Caco-2 (cell line): Measurements from ENCODE around the gene PPA1. TPM values are rescaled to one million over a fixed set of nuclear protein-coding genes. Genes with fewer than 3 reads are reported as not detected.
"Not testable (repeated sequence)": the region's sequence is repeated elsewhere in the genome, so short reads cannot be mapped to it uniquely, and the experiment has no call there.

ENCODE experiments used
- BruUV-seq: library from RNA; stranded (reverse); fragments of 400-500 nt; replicated peaks from 2 replicates; lab custom pipeline; 2021; lab: Mats Ljungman, UMichigan
- CTCF ChIA-PET: fragments of 300-600 bp; sonication (Branson Sonifier 250); formaldehyde crosslinking; loops from one replicate; lab custom pipeline; 2022; ENCODE audit warnings: antibody characterized with exemption; lab: Charles Lee
- POLR2A ChIA-PET: fragments of 300-600 bp; sonication (Branson Sonifier 250); formaldehyde crosslinking; loops from one replicate; lab custom pipeline; 2022; ENCODE audit warnings: antibody characterized with exemption; lab: Charles Lee
- DNase-seq, 2 experiments: peaks; one replicate each; pipeline versions ENCODE4 v3.0.0 to v3.0.0-alpha.2; 2020 to 2022
- H3K27me3 ChIP-seq: replicated peaks from 2 replicates; pipeline ENCODE4 v1.6.0; 2011; ENCODE audit warnings: low read length; ENCODE audit not compliant: control insufficient read depth, insufficient read depth
- H3K36me3 ChIP-seq: 2 replicates; pipeline ENCODE4 v1.5.1; 2011; ENCODE audit warnings: low read length; ENCODE audit not compliant: control insufficient read depth, insufficient read depth
- H3K4me1 ChIP-seq: fragments of 250-450 bp; sonication (Bioruptor Pico); 2 replicates; pipeline ENCODE4 v1.5.1; 2020; ENCODE audit warnings: mild to moderate bottlenecking
- H3K4me3 ChIP-seq: 2 replicates; pipeline ENCODE4 v1.5.1; 2011; ENCODE audit warnings: low read depth, mild to moderate bottlenecking, control low read depth, low read length
- H3K9me3 ChIP-seq: fragments of 250-450 bp; sonication (Bioruptor Pico); 2 replicates; pipeline ENCODE4 v1.5.1; 2020; ENCODE audit warnings: mild to moderate bottlenecking, moderate library complexity
- H3K27ac Mint-ChIP-seq: one replicate; pipeline ENCODE4 v1.8.0; 2022; ENCODE audit warnings: mixed read lengths; ENCODE audit not compliant: unreplicated experiment
- H3K27me3 Mint-ChIP-seq: one replicate; pipeline ENCODE4 v1.8.0; 2022; ENCODE audit warnings: mixed read lengths; ENCODE audit not compliant: insufficient read depth, unreplicated experiment
- H3K36me3 Mint-ChIP-seq: one replicate; pipeline ENCODE4 v1.8.0; 2022; ENCODE audit warnings: mild to moderate bottlenecking, mixed read lengths; ENCODE audit not compliant: insufficient read depth, unreplicated experiment
- H3K4me1 Mint-ChIP-seq: one replicate; pipeline ENCODE4 v1.8.0; 2022; ENCODE audit warnings: low read depth, mixed read lengths; ENCODE audit not compliant: unreplicated experiment
- H3K4me3 Mint-ChIP-seq: one replicate; pipeline ENCODE4 v1.8.0; 2022; ENCODE audit warnings: mild to moderate bottlenecking, moderate library complexity, mixed read lengths; ENCODE audit not compliant: unreplicated experiment
- H3K9me3 Mint-ChIP-seq: one replicate; pipeline ENCODE4 v1.8.0; 2022; ENCODE audit warnings: mixed read lengths; ENCODE audit not compliant: unreplicated experiment
- intact Hi-C: fragments of 100-400 bp; cut with micrococcal nuclease; formaldehyde crosslinking; loops from one replicate; pipeline ENCODE4 v1.10.0; 2022; ENCODE audit not compliant: unreplicated experiment
- total RNA-seq: library from RNA; stranded (reverse); gene quantifications from 2 replicates; pipeline ENCODE4 v1.2.3, GENCODE V29; 2022
- TF ChIP-seq, protein P1 (sequence below), 2 experiments: fragments of 200-600 bp in 1 of 2; IDR thresholded peaks; 1 replicate in 1 of 2; 2 replicates in 1 of 2; pipeline versions ENCODE4 v1.5.1 to v1.8.0; 2011 to 2022; ENCODE audit warnings: antibody characterized with exemption in 1 of 2, control low read depth in 1 of 2, inconsistent platforms in 1 of 2, low read depth in 1 of 2, low read length in 1 of 2, mild to moderate bottlenecking in 1 of 2, moderate library complexity in 1 of 2; ENCODE audit not compliant: insufficient read depth in 1 of 2, severe bottlenecking in 1 of 2, unreplicated experiment in 1 of 2

PPA1 gene
- total RNA-seq, 1 experiment from 2014 or later = 350 TPM

DNA sequence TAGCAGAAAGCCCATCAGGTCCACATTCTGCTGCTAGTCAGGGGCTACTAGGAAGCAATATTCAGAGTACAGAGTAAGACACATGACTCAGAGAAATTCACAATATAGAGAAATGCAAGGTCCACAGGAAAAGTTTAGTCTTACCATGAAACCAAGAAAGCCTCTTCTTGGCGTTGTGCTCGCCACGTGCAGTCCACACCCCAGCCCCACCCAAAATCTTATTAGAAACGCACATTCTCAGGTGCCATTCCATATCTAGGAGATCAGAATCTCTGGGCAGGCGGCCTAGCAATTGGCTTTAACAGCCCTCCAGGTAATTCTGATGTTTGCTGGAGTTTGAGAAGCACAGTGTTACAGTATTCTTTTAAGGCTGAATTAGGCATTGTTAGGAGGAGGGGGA lies 47.1 kb downstream of the PPA1 start:
- H3K4me3 Mint-ChIP-seq = no peak overlapping the region
- no peak overlapping the region for H3K27ac Mint-ChIP-seq
- TF ChIP-seq, protein P1, sequence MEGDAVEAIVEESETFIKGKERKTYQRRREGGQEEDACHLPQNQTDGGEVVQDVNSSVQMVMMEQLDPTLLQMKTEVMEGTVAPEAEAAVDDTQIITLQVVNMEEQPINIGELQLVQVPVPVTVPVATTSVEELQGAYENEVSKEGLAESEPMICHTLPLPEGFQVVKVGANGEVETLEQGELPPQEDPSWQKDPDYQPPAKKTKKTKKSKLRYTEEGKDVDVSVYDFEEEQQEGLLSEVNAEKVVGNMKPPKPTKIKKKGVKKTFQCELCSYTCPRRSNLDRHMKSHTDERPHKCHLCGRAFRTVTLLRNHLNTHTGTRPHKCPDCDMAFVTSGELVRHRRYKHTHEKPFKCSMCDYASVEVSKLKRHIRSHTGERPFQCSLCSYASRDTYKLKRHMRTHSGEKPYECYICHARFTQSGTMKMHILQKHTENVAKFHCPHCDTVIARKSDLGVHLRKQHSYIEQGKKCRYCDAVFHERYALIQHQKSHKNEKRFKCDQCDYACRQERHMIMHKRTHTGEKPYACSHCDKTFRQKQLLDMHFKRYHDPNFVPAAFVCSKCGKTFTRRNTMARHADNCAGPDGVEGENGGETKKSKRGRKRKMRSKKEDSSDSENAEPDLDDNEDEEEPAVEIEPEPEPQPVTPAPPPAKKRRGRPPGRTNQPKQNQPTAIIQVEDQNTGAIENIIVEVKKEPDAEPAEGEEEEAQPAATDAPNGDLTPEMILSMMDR (IDR thresholded peaks at IDR 0.05; ENCODE audit: insufficient read depth in 1 of 2, low read depth in 1 of 2, low read length in 1 of 2, severe bottlenecking in 1 of 2, unreplicated experiment in 1 of 2) = no peak
- intact Hi-C loops = no loop called here
- no peaks in the 10 kb centered on the region for H3K9me3 Mint-ChIP-seq
- H3K27me3 Mint-ChIP-seq = peaks cover 8% of the 10 kb centered on the region
- no peaks in the 10 kb centered on the region for H3K4me1 Mint-ChIP-seq
- Histone ChIP-seq H3K27me3 (no peaks in the 10 kb centered on the region), H3K4me3 (no peak overlapping the region), H3K36me3 (no peaks in the 10 kb centered on the region), H3K9me3 (no peaks in the 10 kb centered on the region), H3K4me1 (no peaks in the 10 kb centered on the region)
- ChIA-PET CTCF (interaction anchor here (1.0 kb wide), 1 partner anchor 178 kb away, joined by 3 read pairs; no protein-coding TSS in a partner anchor), POLR2A (no interaction called here)
- DNase-seq = no peak
- H3K36me3 Mint-ChIP-seq = no peaks in the 10 kb centered on the region
- BruUV-seq = no TSS peak

DNA sequence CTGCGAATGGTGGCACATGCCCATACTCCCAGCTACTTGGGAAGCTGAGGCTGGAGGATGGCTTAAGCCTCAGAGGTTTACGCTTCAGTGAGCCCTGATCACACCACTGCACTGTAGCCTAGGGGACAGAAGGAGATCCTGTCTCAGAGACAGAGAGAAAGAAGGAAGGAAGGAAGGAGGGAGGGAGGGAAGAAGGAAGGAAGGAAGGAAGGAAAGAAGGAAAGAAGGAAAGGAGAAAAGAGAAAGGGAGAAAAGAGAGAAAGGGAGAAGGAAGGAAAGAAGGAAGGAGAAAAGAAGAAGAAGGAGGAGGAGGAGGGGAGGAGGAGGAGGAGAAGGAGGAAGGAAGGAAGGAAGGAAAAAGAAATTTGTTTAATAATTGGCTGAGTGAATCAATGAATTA lies 49.9 kb downstream of the PPA1 start:
- ChIA-PET POLR2A (no interaction called here), CTCF (interaction anchor here (1.5 kb wide), 1 partner anchor 82 kb away, joined by 3 read pairs; no protein-coding TSS in a partner anchor)
- no peak overlapping the region for H3K4me3 ChIP-seq
- H3K9me3 Mint-ChIP-seq = peaks cover 16% of the 10 kb centered on the region
- no peaks in the 10 kb centered on the region for H3K27me3 ChIP-seq
- H3K9me3 ChIP-seq = peaks cover 10% of the 10 kb centered on the region
- no peaks in the 10 kb centered on the region for H3K4me1 Mint-ChIP-seq
- peaks cover 8% of the 10 kb centered on the region for H3K27me3 Mint-ChIP-seq
- H3K36me3 ChIP-seq = no peaks in the 10 kb centered on the region
- H3K27ac Mint-ChIP-seq = no peak overlapping the region
- H3K4me3 Mint-ChIP-seq = no peak overlapping the region
- peaks cover 6% of the 10 kb centered on the region for H3K36me3 Mint-ChIP-seq
- intact Hi-C loops = no loop called here
- no TSS peak for BruUV-seq
- TF ChIP-seq, protein P1 (IDR thresholded peaks at IDR 0.05; ENCODE audit: insufficient read depth in 1 of 2, low read depth in 1 of 2, low read length in 1 of 2, severe bottlenecking in 1 of 2, unreplicated experiment in 1 of 2) = no peak
- DNase-seq = no peak
- no peaks in the 10 kb centered on the region for H3K4me1 ChIP-seq

DNA sequence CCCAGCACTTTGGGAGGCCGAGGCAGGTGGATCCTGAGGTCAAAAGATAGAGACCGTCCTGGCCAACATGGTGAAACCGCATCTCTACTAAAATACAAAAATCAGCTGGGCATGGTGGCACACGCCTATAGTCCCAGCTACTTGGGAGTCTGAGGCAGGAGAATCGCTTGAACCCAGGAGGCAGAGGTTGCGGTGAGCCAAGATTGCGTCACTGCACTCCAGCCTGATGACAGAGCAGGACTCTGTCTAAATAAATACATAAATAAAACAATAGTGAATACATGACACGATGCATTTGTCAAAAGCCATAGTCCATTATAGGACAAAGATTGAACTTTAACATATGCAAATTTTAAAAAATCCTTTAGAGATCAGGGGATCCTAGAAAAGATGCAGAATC lies 54.0 kb downstream of the PPA1 start:
- H3K27me3 ChIP-seq, H3K36me3 Mint-ChIP-seq, intact Hi-C loops, H3K4me3 ChIP-seq, H3K27me3 Mint-ChIP-seq, POLR2A ChIA-PET, DNase-seq, H3K4me3 Mint-ChIP-seq, CTCF ChIA-PET, H3K9me3 ChIP-seq, H3K27ac Mint-ChIP-seq, BruUV-seq, H3K4me1 ChIP-seq, H3K36me3 ChIP-seq, H3K4me1 Mint-ChIP-seq: not testable (repeated sequence)
- H3K9me3 Mint-ChIP-seq = peaks cover 16% of the 10 kb centered on the region
